Activated CD8-positive, alpha-beta memory T cell treated with anti-CD3 and anti-CD28 coated beads, Interleukin-2, amount 50 U/mL, for 48 hours (primary cell): ENCODE results near the gene PPP1R12B.

Experiments
- DNase-seq: peaks from one replicate; pipeline ENCODE4 v3.0.0-alpha.2; 2020

PPP1R12B gene, protein sequence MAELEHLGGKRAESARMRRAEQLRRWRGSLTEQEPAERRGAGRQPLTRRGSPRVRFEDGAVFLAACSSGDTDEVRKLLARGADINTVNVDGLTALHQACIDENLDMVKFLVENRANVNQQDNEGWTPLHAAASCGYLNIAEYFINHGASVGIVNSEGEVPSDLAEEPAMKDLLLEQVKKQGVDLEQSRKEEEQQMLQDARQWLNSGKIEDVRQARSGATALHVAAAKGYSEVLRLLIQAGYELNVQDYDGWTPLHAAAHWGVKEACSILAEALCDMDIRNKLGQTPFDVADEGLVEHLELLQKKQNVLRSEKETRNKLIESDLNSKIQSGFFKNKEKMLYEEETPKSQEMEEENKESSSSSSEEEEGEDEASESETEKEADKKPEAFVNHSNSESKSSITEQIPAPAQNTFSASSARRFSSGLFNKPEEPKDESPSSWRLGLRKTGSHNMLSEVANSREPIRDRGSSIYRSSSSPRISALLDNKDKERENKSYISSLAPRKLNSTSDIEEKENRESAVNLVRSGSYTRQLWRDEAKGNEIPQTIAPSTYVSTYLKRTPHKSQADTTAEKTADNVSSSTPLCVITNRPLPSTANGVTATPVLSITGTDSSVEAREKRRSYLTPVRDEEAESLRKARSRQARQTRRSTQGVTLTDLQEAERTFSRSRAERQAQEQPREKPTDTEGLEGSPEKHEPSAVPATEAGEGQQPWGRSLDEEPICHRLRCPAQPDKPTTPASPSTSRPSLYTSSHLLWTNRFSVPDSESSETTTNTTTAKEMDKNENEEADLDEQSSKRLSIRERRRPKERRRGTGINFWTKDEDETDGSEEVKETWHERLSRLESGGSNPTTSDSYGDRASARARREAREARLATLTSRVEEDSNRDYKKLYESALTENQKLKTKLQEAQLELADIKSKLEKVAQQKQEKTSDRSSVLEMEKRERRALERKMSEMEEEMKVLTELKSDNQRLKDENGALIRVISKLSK

GRCh38 chr1:202348509-202349205 is at the start of gene PPP1R12B:
TSS of gene PPP1R12B (plus strand) at chr1:202348699. CDS start at chr1:202348852, 153 bp downstream.
- peak; percentile 95 for DNase-seq

DNA sequence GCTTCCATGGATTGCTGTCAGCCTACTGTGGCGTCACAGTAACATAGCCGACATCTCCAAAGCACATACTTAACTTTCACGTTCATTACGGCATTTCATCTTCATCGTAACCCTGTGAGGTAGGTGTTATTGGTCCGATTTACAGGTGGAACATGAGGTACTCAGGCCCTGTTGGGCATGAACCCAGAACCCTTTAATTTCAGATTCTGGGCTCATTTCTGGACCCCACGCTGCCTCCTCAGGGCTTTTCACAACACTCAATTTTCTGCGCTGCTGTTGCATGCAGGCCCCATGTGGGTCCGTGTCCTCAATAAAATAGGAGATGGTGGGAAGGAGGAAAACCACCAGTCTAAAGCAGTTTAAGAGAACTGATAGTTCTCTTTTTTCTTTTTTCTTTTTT is 46.3 kb upstream of the PPP1R12B start:
- DNase-seq: no peak

- no peak for DNase-seq
These were observed 44.1 kb upstream of the PPP1R12B start for GRCh38 chr1:202304375-202304774.

DNA sequence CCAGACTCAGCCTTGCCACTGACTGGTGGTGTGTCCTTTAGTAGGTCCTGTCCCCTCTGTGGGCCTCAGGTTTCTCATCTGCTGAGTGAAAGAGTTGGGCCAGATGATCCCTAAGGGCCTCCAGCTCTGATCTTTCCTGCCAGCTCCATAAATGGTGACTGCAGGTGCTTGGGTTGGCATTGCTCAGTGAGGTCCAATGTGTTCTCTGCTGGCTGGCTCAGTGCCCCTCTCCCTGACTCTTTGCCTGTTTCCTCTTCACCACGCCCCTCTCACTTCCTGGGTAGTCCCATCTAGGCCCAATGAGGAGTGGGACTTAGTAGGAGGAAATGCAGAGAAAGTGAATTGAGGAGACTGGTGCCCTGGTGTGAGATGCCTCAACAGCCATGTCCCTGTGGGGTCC is 43.3 kb upstream of the PPP1R12B start:
- no peak for DNase-seq

- DNase-seq: no peak
These were observed 41.8 kb upstream of the PPP1R12B start for GRCh38 chr1:202306535-202307345.

GRCh38 chr1:202310071-202310725 is 38.3 kb upstream of the PPP1R12B start:
- DNase-seq: no peak

DNA sequence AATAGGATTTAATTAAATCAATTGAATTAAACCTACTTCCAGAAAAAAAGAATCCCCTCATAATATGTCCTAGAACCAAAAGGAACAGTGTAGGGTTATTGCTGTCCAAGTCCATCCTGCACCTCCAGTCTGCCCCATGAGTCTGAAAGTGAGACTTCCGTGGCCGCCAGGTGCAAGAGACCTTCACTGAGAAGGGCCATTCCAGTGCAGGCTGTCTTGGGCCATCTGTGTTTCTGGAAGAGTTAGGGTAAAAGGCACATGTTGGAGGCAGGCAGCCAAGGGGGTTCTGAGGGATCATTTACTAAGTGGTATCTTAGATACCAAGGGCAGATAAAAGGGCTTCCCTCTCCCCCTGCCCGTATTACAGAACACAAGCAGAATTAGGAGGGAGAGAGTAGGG is 37.8 kb upstream of the PPP1R12B start:
- no peak for DNase-seq

DNA sequence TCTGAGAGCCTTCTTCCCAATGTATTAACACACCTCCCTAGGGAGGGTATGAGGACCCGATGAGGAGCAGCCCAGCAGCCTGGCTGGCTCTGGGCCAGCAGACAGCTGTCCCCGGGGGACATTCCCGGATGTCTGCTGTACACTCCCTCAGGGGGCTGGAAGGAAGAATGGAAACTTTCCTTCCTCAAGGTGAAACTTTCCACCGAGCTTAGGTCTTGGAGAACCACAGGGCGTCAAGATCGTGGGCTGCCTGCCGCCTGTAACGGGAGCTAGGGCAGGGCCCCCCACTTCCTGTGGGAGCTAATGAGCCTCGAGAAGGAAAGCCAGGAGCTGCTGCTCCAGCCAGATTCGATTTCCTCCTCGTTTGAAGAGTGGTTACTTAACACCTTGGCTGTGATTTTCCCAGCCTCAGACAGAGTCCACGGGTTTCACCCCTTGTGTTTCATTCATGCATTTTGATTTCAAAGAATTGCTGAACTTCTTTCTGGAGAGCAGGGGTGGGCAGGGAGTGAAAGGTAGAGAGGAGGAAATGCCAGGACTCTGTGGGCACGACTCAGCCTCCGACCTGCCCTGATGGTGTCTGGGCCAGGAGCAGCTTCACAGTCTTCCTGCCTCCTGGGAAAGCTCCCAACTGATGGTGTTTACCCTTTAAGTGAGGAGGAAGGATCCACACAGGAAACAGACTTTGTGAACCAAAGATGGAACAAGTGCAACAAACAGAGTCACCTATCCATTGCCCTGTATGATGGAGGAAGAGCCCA is 36.4 kb upstream of the PPP1R12B start:
- no peak for DNase-seq

DNA sequence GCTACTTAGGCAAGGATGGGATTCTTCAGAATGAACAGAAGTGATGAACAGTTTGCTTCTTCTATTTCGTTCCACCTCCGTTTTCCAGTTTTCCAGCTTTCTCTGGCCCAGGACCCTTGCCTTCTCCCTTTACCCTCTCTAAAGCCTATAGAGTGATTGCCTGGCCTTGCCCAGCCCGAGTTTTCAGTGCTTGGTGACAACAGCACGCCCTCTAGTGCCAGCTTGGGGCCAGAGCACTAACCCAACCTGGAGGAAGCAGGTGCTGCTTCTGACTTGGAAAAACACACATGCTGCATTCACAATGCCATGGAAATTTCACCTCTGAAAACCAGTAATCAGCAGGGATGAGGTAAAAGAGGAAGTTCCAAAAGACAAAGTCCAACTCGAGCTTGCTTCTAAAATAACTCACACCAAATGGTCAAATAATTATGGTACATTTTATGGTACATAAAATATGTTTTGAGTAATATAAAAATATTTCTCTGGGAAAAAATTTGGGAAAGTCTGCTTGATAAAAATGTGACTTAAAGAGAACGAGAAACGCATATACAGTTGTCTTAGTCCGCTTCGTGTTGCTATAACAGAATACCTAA is 32.8 kb upstream of the PPP1R12B start:
- DNase-seq: peak; percentile 85

GRCh38 chr1:202316186-202316585 is 32.3 kb upstream of the PPP1R12B start:
- no peak for DNase-seq

DNA sequence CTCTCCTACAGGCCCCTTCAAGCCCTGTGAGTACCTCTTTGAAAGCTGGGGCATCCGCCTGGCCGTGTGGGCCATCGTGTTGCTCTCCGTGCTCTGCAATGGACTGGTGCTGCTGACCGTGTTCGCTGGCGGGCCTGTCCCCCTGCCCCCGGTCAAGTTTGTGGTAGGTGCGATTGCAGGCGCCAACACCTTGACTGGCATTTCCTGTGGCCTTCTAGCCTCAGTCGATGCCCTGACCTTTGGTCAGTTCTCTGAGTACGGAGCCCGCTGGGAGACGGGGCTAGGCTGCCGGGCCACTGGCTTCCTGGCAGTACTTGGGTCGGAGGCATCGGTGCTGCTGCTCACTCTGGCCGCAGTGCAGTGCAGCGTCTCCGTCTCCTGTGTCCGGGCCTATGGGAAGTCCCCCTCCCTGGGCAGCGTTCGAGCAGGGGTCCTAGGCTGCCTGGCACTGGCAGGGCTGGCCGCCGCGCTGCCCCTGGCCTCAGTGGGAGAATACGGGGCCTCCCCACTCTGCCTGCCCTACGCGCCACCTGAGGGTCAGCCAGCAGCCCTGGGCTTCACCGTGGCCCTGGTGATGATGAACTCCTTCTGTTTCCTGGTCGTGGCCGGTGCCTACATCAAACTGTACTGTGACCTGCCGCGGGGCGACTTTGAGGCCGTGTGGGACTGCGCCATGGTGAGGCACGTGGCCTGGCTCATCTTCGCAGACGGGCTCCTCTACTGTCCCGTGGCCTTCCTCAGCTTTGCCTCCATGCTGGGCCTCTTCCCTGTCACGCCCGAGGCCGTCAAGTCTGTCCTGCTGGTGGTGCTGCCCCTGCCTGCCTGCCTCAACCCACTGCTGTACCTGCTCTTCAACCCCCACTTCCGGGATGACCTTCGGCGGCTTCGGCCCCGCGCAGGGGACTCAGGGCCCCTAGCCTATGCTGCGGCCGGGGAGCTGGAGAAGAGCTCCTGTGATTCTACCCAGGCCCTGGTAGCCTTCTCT is 30.3 kb upstream of the PPP1R12B start:
- no peak for DNase-seq

- DNase-seq: peak; percentile 22
These were observed 29.0 kb upstream of the PPP1R12B start for GRCh38 chr1:202319381-202320080.

GRCh38 chr1:202320081-202320405 is 28.5 kb upstream of the PPP1R12B start:
- DNase-seq: peak; percentile 44

GRCh38 chr1:202323731-202324130 is 24.8 kb upstream of the PPP1R12B start:
- DNase-seq: no peak

DNA sequence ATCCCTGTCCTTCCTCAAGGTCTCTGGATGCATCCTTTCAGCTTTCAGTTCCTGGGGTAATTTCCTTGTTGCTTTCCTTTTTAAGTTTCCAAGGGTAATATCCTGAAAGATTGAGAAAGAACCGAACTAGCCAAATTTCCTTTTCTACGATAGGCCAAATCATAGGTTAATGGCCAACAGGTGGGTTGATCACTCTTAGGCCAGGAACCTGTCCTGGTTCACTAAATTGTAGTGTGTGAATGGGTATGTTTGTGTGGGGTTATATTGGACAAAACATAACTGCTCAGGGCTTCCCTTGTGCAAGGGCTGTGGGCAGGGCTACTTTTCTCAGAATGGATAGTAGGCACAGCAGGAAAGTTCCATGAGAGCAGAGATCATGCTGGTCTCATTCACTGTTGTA is 23.9 kb upstream of the PPP1R12B start:
- no peak for DNase-seq

GRCh38 chr1:202329891-202330290 is 18.6 kb upstream of the PPP1R12B start:
- peak; percentile 43 for DNase-seq

DNA sequence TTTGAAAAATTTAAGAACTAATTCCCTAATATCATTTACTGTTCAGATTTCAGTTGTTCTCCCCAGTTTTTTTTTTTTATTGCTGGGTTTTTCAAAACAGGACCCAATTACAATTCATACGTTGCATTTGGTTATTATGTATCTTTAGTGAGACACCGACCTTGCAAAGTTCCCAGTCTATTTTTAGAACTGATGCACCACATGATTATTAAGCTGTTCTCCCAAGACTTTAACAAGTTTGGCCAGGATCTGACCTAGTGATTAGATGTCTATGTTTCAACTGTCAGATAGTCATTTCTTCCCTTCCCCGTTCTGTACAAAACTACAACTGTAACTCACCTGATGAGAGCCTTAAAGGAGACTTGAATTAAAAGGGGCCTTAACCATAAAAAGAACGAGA is 14.6 kb upstream of the PPP1R12B start:
- no peak for DNase-seq

- DNase-seq: no peak
These were observed 4.7 kb upstream of the PPP1R12B start for GRCh38 chr1:202343652-202344349.
